Tibial nerve (tissue), 4 donors: ENCODE results near the gene UNC119. TPM values are rescaled to one million over a fixed set of nuclear protein-coding genes. Genes with fewer than 3 reads are reported as not detected.

ENCODE experiments used
- DNase-seq, 2 donors: peaks; one replicate each; pipeline ENCODE4 v3.0.0-alpha.2; 2019; ENCODE audit warnings: low spot score in 2 of 2
- H3K27ac ChIP-seq, 4 donors: fragments of 200-600 bp; sonication (generic) in 3 of 4; one replicate each; pipeline ENCODE4 v1.5.1; 2017 to 2019; ENCODE audit warnings: mild to moderate bottlenecking in 1 of 4
- H3K27me3 ChIP-seq, 2 donors: fragments of 200-600 bp; sonication (generic) in 1 of 2; one replicate each; pipeline versions ENCODE4 v1.5.1 to v1.6.0; 2017 to 2019
- H3K36me3 ChIP-seq, 3 donors: fragments of 200-600 bp; sonication (generic); one replicate each; pipeline ENCODE4 v1.5.1; 2018 to 2019
- H3K4me1 ChIP-seq, 4 donors: fragments of 200-600 bp; sonication (generic) in 3 of 4; one replicate each; pipeline ENCODE4 v1.5.1; 2017 to 2019
- H3K4me3 ChIP-seq, 4 donors: fragments of 200-600 bp; sonication (generic) in 3 of 4; one replicate each; pipeline ENCODE4 v1.5.1; 2017 to 2019; ENCODE audit warnings: mild to moderate bottlenecking in 1 of 4, moderate library complexity in 1 of 4
- H3K9me3 ChIP-seq, 4 donors: fragments of 200-600 bp; sonication (generic) in 3 of 4; one replicate each; pipeline ENCODE4 v1.5.1; 2017 to 2019
- CTCF ChIP-seq, 5 experiments: fragments of 200-600 bp in 3 of 5; fragments of 450-650 bp in 2 of 5; sonication (generic) in 3 of 5; IDR thresholded peaks; one replicate each; pipeline ENCODE4 v1.5.1; 2016 to 2019; ENCODE audit warnings: antibody characterized with exemption in 5 of 5, mild to moderate bottlenecking in 3 of 5, moderate library complexity in 2 of 5
- EP300 ChIP-seq, 2 donors: sonication (generic); formaldehyde crosslinking; IDR thresholded peaks; one replicate each; pipeline ENCODE4 v1.6.1; 2017; ENCODE audit warnings: antibody characterized with exemption in 2 of 2, mild to moderate bottlenecking in 1 of 2
- POLR2A ChIP-seq, 2 donors: fragments of 450-650 bp; IDR thresholded peaks; one replicate each; pipeline ENCODE4 v1.6.1; 2017; ENCODE audit warnings: antibody characterized with exemption in 2 of 2, mild to moderate bottlenecking in 2 of 2, moderate library complexity in 2 of 2
- WGBS, 2 donors: methylation state at CpG; one replicate each; pipeline ENCODE4 v1.1.5; 2018; 5-methylcytosine and 5-hydroxymethylcytosine counted together
- total RNA-seq, 4 donors: library from RNA; depleted of rRNA; stranded (reverse); fragments of >200 nt; gene quantifications; one replicate each; pipeline ENCODE4 v1.1.0, GENCODE V29; 2016

UNC119 gene
- total RNA-seq, 4 donors from 2014 or later, result 20.5 to 30.0 (median 22.4) TPM

GRCh38 chr17:28545141-28545503, 7.3 kb downstream of the UNC119 start:
- WGBS, 2 donors, result 84 to 89% methylated on average over 2 of the region's 2 CpGs

DNA sequence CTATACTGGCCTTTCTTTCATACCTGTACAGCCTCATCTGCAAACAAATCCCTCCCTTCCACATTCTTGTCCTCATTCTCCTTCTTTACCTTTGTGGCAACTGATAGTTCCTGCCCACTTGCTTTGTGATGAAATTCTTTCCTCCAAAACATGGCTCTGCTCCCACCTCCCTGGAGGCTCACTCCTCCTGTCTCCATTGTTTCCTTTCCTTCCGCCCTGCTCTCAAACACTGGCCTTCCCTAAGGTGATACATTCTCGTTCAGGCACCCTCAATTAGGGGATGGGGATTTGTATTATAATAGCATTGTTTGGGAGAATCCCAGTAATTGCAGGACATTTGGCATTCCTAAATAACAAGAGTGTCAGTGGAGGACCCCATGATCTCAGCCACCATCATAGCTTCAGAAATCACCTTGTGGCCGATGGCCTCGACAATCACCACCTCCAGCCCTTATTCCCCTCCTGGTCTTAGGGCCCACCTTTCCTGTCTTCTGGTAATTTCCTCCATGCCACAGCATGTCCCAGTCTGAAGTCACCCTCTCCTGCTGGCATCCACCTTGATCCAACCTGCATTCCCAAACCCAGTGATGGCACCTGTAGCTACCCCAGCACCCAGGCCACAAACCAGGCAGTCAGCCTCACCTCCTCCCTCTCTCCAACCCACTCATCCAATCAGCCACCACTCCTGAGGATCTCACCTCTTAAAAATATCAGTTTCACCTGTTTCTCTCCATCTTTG, 7.9 kb downstream of the UNC119 start:
- 71 to 76% methylated on average over 4 of the region's 4 CpGs for WGBS, 2 donors
- Histone ChIP-seq H3K4me1 (peaks cover 0 to 7% (median 2%) of the 10 kb centered on the region in 4 donors), H3K4me3 (no peak overlapping the region), H3K9me3 (no peaks in the 10 kb centered on the region), H3K27ac (no peak overlapping the region), H3K27me3 (no peaks in the 10 kb centered on the region), H3K36me3 (peaks cover 0 to 11% (median 0%) of the 10 kb centered on the region in 3 donors)
- no peak for TF ChIP-seq POLR2A (IDR thresholded peaks at IDR 0.05)
- no peak for TF ChIP-seq EP300 (IDR thresholded peaks at IDR 0.05)
- TF ChIP-seq CTCF (IDR thresholded peaks at IDR 0.05), result no peak
- DNase-seq, result no peak

More at GRCh38 chr17:28545141-28545503, 7.3 kb downstream of the UNC119 start:
- H3K27ac ChIP-seq, result no peak overlapping the region
- DNase-seq, result no peak
- H3K36me3 ChIP-seq, result peaks cover 0 to 11% (median 0%) of the 10 kb centered on the region in 3 donors
- H3K9me3 ChIP-seq, result no peaks in the 10 kb centered on the region
- H3K4me1 ChIP-seq, result peaks cover 0 to 13% (median 2%) of the 10 kb centered on the region in 4 donors
- TF ChIP-seq CTCF (IDR thresholded peaks at IDR 0.05) (no peak), EP300 (IDR thresholded peaks at IDR 0.05) (no peak), POLR2A (IDR thresholded peaks at IDR 0.05) (no peak)
- H3K27me3 ChIP-seq, result no peaks in the 10 kb centered on the region
- no peak overlapping the region for H3K4me3 ChIP-seq

DNA sequence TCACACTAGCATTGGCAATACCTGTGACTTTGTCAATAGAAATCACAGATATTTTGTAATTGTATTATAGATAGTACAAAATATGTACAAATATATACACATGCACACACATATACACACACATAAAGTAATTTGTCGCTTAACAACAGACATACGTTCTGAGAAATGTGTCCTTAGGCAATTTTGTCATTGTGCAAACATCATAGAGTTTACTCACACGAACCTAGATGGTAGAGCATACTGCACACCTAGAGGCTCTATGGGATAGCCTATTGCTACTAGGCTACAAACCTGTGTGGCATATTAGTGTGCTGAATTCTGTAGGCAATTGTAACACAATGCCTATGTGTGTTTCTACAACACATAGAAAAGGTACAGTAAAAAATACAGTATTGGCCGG, 11.0 kb downstream of the UNC119 start:
- H3K9me3 ChIP-seq, result no peaks in the 10 kb centered on the region
- H3K4me1 ChIP-seq, result no peaks in the 10 kb centered on the region
- no peak for DNase-seq
- no peak overlapping the region for H3K27ac ChIP-seq
- 88 to 90% methylated on average over 4 of the region's 4 CpGs for WGBS, 2 donors
- TF ChIP-seq CTCF (IDR thresholded peaks at IDR 0.05), result no peak
- TF ChIP-seq POLR2A (IDR thresholded peaks at IDR 0.05), result no peak
- no peak for TF ChIP-seq EP300 (IDR thresholded peaks at IDR 0.05)
- H3K36me3 ChIP-seq, result no peaks in the 10 kb centered on the region
- H3K27me3 ChIP-seq, result no peaks in the 10 kb centered on the region
- H3K4me3 ChIP-seq, result no peak overlapping the region

DNA sequence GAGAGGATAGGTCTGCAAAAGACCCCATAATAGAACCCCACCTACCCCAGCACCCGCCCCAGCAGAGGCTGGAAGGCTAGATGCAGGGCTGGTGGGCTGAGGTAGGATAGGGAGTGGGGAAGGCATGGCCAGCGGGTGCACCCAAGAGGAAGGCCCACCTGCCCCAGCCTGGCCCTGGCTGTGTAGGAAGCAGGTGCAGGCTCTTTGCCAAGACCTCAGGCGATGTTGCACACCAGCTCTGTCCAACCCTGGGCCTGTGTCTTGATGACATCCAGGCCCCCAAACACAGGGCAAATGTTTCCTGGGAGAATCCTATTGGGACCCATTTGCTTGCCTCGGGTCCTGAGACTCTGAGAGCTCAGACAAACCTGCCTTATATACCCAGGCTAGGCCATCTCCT, 12.2 kb downstream of the UNC119 start:
- Histone ChIP-seq H3K36me3 (no peaks in the 10 kb centered on the region), H3K27me3 (no peaks in the 10 kb centered on the region), H3K27ac (no peak overlapping the region), H3K4me1 (no peaks in the 10 kb centered on the region), H3K4me3 (no peak overlapping the region), H3K9me3 (no peaks in the 10 kb centered on the region)
- no peak for DNase-seq
- no peak for TF ChIP-seq CTCF (IDR thresholded peaks at IDR 0.05)
- TF ChIP-seq POLR2A (IDR thresholded peaks at IDR 0.05), result no peak
- no peak for TF ChIP-seq EP300 (IDR thresholded peaks at IDR 0.05)
- 72 to 78% methylated on average over 1 to 2 of the region's 4 CpGs for WGBS, 2 donors

DNA sequence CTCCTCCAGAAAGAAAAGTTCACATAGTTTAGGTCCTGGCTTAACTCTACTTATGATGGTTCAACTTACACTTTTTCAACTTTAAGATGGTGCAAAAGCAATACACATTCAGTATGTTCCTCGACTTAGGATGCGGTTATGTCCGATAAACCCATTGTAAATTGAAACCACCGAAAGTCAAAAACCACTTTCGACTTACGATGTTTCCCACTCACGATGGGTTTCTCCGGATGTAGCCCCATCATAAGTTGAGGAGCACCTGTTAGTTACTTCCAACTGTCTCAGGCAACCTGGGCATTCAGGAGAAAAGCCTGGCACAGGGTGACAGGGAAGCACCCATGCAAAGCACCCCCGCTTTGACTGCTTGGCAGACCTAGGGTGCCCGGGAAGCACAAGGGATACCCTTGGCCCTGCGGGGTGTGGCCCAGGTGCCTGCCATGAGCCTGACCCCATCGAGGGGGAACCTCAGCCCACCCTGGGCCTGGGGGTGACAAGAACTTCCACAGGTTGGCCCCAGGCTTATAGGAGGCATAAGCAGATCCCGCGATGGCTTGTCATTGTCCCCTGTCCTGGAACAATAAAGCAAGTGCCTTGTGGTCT, 14.0 kb downstream of the UNC119 start:
- DNase-seq, result no peak
- Histone ChIP-seq H3K9me3 (no peaks in the 10 kb centered on the region), H3K4me3 (no peak overlapping the region), H3K27me3 (no peaks in the 10 kb centered on the region), H3K4me1 (no peaks in the 10 kb centered on the region), H3K27ac (no peak overlapping the region), H3K36me3 (no peaks in the 10 kb centered on the region)
- 84 to 86% methylated on average over 14 of the region's 14 CpGs for WGBS, 2 donors
- TF ChIP-seq EP300 (IDR thresholded peaks at IDR 0.05) (no peak), CTCF (IDR thresholded peaks at IDR 0.05) (no peak), POLR2A (IDR thresholded peaks at IDR 0.05) (no peak)
